Adrenal gland (tissue), 5 donors: ENCODE results near the gene SPAM1.

Source experiments
- CTCF ChIP-seq, 6 experiments: fragments of 450-650 bp in 4 of 6; fragments of 200-600 bp in 2 of 6; sonication (generic) in 1 of 6; IDR thresholded peaks; 1 replicate in 5 of 6; 2 replicates in 1 of 6; pipeline versions ENCODE4 v1.5.1 to v1.8.0; 2016 to 2021; ENCODE audit warnings: antibody characterized with exemption in 6 of 6, mild to moderate bottlenecking in 2 of 6, moderate library complexity in 1 of 6
- POLR2A ChIP-seq, 2 donors: fragments of 450-650 bp; IDR thresholded peaks; one replicate each; pipeline ENCODE4 v1.6.1; 2017; ENCODE audit warnings: antibody characterized with exemption in 2 of 2, mild to moderate bottlenecking in 2 of 2, moderate library complexity in 1 of 2
- donor health status: DM: no; HTN: no; CAD: no.

DNA sequence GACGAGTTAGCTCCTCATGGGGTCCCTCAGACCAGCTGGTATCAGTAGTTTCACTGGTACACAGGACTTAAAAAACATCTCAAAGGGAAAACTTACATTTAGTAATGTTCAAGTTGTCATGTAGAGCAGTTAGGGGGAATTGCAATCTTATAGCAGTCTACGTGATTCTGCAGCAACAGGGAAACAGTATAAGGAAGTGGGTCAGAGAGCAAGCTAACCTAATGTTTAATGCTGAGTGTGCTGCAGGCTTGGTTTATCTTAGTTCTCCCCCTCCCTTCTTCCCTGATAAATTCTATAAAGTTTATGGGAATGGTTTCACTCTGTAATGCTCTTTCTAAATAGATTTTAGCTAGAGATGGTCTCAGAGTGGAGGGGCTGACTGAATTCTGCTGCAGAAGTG, 11.3 kb downstream of the SPAM1 start:
- no peak for TF ChIP-seq CTCF (IDR thresholded peaks at IDR 0.05)
- TF ChIP-seq POLR2A (IDR thresholded peaks at IDR 0.05), result no peak
